Skin of body (tissue), 2 donors: ENCODE measurements around the gene PARP14. TPM values are rescaled to one million over a fixed set of nuclear protein-coding genes. Genes with fewer than 3 reads are reported as not detected.
"Not testable (repeated sequence)": the region's sequence is repeated elsewhere in the genome, so short reads cannot be mapped to it uniquely, and the experiment has no call there.

Experiments
- DNase-seq: peaks from one replicate; lab custom pipeline; 2025; lab: John Stamatoyannopoulos, UW
- total RNA-seq: library from RNA; depleted of rRNA; stranded (reverse); fragments of >200 nt; gene quantifications from one replicate; pipeline ENCODE4 v1.2.3, GENCODE V29; 2014

Gene PARP14
- total RNA-seq, 1 donor from 2014 or later = 24.6 TPM

DNA sequence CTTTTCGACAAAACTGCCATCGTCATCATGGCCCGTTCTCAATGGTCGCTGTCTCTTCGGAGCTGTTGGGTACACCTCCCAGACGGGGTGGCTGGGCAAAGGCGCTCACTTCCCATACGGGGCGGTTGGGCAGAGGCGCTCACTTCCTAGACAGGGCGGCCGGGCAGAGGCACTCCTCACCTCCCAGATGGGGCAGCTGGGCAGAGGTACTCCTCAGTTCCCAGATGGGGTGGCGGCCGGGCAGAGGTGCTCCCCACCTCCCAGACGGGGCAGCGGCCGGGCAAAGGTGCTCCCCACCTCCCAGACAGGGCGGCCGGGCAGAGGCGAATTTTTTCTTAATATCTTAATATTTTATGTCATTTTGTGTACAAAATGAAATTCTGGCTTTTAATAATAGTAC, 44.5 kb downstream of the PARP14 start:
- no peak for DNase-seq

DNA sequence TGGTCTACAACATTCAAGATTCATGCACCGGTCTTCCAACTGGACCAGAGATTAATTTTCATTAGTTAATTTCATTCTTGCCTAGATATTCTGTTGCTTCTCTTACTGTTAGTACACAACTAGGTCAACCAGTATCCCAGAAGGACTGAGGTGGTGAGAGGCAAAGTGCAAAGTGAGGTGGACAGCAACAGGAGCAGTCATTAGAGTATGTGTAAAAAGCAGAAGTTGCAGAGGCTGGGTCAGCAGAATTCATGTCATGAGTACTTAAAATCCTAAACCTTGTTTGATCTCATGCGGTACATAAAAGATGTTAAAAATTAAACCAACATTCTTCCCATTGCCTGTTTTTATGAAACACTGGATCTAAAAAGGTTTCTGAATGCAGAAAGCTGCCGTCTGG, 46.7 kb downstream of the PARP14 start:
- no peak for DNase-seq

- no peak for DNase-seq
Observed at GRCh38 chr3:122727766-122728165, 47.1 kb downstream of the PARP14 start.

DNA sequence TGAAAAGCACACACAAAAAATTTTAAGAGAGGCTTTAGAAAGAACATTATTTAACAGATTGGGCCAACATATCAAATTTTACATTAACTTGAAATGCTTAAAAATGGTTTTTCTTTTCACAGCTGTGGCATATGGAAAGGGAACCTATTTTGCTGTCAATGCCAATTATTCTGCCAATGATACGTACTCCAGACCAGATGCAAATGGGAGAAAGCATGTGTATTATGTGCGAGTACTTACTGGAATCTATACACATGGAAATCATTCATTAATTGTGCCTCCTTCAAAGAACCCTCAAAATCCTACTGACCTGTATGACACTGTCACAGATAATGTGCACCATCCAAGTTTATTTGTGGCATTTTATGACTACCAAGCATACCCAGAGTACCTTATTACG, 47.5 kb downstream of the PARP14 start:
- DNase-seq = no peak

- DNase-seq = no peak
Observed at GRCh38 chr3:122728756-122729514, 48.3 kb downstream of the PARP14 start.

DNA sequence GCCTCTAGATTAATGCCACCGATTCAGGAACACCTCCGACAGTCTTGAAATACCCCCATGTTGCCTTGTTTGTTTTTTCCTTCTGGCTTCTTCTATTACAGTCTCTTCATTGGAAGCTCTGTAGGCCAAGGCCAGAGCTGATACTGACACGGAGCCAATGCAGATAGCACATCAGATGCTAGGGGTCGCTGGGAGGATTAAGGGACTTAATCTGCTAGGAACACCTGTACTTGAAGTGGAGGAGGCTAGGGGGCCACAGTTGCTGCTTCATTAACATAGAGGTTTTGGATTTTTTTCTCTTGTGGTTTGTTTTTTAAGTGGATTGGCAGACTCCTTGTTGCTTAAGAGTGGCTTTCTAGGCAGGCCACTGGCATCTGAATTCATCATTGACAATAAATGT, 49.6 kb downstream of the PARP14 start:
- DNase-seq = no peak

DNA sequence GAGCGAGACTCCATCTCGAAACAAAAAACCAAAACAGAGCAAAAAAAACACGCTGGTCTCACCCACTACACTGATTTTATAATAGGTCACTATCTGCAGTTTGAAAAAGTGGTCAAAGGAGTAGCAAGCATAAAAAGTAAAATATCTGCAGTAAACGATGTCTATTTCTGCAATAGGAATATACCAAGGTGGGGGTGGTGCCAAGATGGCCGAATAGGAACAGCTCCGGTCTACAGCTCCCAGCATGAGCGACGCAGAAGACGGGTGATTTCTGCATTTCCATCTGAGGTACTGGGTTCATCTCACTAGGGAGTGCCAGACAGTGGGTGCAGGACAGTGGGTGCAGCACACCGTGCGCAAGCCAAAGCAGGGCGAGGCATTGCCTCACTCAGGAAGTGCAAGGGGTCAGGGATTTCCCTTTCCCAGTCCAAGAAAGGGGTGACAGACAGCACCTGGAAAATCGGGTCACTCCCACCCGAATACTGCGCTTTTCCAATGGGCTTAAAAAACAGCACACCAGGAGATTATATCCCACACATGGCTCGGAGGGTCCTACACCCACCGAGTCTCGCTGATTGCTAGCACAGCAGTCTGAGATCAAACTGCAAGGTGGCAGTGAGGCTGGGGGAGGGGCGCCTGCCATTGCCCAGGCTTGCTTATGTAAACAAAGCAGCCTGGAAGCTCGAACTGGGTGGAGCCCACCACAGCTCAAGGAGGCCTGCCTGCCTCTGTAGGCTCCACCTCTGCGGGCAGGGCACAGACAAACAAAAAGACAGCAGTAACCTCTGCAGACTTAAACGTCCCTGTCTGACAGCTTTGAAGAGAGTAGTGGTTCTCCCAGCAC, 52.3 kb downstream of the PARP14 start:
- not testable (repeated sequence) for DNase-seq

DNA sequence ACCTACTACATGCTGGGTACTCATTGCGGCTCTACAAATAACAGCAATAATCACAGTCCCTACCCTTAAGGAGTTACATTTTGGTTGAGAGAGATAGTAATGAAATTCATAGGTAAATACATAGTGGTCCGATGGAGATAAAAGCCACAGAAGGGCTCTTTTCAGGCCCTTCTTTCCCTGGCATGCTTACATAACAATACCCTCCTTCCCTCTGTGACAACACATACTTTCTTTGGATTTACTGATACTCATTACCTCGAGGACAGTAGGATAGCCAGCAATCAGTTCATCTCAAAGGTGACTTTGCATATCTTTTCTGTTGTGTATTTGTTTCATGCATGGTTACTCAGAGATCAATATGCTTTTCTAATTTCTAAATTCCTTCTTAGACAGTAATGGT, 58.5 kb downstream of the PARP14 start:
- no peak for DNase-seq

DNA sequence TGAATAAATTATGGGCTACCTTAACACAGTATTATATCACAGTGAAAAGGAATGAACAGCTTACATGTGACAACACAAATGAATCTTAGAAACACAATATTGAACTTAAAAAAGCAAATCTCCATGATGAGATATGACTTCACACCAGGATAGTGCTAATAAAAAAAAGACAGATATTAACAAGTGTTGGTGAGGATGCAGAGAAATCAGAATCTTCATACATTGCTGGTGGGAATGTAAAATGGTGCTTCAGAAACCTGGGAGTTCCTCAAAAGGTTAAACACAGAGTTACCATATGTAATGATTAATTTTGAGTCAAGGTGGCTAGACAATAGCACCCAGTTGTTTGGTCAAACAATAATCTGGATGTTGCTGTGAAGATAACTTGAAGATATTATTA, 61.6 kb downstream of the PARP14 start:
- DNase-seq = no peak

- no peak for DNase-seq
Observed at GRCh38 chr3:122743581-122744120, 63.0 kb downstream of the PARP14 start.

DNA sequence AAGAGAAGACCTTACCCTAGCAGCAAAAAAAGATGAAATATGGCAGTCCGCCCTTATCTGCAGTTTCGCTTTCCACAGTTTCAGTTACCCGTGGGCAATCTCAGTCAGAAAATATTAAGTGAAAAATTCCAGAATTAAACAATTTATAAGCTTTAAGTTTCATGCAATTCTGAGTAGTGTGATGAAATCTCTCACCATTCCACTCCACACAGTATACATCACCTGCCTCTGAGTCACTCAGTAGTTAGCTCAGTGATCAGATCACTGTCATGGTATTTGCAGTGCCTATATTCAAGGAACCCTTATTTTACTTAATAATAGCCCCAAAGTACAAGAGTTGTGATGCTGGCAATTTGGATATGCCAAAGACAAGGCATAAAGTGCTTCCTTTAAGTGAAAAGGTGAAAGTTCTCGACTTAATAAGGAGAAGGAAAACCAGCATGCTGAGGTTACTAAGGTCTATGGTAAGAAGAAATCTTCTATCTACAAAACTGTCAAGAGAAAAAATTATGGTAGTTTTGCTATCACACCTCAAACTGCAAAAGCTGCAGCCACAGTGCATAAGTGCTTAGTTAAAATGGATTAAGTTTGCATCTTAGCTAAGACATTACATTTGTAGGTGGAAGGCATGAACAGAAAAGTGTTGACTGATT, 64.9 kb downstream of the PARP14 start:
- DNase-seq = no peak

DNA sequence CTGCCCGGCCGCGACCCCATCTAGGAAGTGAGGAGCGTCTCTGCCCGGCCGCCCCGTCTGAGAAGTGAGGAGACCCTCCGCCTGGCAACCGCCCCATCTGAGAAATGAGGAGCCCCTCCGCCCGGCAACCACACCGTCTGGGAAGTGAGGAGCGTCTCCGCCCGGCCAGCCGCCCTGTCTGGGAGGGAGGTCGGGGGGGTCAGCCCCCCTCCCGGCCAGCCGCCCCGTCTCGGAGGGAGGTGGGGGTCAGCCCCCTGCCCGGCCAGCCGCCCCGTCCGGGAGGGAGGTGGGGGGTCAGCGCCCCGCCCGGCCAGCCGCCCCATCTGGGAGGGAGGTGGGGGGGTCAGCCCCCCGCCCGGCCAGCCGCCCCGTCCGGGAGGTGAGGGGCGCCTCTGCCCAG, 66.7 kb downstream of the PARP14 start:
- not testable (repeated sequence) for DNase-seq

DNA sequence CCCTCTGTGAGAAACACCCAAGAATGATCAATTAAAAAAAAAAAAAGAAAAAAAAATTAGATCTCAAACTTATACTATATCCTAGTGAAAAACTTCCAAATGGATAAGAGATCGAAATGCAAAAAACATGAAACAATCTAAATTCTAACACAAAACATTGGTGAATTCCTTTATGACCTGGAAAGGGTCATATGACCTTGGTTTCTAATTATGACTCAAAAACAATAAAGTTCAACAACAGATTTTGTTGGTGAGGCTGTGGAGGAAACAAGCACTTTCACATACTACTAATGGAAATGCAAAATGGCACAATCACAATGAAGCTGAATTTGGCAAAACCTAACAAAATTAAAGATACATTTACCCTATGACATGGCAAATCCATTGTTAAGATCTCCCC, 67.7 kb downstream of the PARP14 start:
- no peak for DNase-seq

DNA sequence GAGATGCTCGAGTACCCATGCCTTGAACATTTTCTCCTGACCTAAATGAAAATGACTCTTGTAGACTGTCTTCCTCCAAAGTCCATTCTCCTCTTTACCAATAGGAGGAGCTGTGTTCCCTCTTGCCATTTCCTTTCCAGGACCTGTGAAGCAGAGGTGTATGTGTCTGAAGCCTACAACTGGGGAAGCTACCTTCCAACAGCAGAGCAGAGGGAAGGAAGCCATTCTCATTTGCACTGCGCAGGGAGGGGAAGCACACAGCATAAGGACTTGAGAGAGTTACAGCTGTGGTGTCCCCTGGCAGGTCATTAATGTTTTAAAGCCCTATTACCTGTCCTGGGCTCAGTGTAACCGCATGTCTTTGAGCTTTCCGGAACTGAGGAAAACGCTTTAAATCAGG, 74.3 kb downstream of the PARP14 start:
- no peak for DNase-seq

DNA sequence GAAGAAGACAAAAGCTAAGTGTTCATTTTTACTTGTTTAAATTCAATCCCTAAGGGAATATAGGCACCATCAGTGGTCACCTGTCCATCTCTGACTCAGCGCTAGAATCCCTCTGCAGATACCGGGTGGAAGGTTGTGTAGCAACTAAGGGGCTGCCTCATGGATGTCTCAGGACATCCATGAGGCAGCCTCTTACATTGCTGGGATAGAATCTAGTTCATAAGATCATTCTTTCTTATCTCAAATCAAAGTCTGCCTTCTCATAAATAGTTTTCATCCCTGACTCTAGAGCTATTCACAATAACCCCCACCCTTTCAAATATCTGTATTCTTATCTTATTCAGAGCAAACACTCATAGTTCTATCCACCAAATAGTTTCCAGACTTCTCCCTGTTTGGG, 74.9 kb downstream of the PARP14 start:
- DNase-seq = no peak

- DNase-seq = no peak
Observed at GRCh38 chr3:122758877-122759560, 78.4 kb downstream of the PARP14 start.

DNA sequence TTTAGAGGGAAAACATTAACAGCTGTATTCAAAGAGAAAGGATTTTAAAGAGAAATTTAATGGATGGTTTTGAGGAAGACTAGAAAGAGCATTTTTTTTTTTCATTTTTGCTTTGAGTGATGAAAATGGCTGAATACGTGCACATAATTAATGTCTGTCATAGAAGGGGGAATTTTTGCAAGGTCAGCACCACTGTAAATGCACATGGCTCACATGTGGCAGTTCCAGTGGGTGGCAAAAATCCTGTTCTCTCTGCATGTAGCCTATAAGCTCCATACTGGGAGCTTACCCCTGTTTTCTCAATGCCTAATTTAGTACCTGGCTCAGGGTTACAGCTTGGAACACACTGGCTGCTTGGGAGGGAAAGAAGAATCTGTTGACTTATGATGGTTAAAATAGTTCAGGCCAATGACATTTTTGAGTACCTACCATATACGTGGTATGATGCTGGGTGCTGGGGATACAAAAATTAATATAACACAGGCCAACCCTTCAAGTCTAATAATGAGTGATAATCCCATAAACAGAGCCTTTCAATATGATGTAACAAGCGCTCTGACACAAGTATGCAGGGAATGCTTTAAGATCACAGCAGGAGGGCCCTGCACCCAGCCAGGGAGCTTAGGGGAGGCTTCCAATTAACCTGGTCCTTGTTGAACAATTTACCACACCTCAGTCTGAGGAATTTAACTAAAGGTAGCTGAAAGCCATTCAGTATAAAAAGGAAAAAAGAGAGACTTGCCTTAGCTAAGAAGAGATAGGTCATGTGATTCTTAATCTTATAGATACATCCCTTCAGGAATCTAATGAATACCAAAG, 80.0 kb downstream of the PARP14 start:
- DNase-seq = no peak

- DNase-seq = no peak
Observed at GRCh38 chr3:122766430-122766829, 85.8 kb downstream of the PARP14 start.

DNA sequence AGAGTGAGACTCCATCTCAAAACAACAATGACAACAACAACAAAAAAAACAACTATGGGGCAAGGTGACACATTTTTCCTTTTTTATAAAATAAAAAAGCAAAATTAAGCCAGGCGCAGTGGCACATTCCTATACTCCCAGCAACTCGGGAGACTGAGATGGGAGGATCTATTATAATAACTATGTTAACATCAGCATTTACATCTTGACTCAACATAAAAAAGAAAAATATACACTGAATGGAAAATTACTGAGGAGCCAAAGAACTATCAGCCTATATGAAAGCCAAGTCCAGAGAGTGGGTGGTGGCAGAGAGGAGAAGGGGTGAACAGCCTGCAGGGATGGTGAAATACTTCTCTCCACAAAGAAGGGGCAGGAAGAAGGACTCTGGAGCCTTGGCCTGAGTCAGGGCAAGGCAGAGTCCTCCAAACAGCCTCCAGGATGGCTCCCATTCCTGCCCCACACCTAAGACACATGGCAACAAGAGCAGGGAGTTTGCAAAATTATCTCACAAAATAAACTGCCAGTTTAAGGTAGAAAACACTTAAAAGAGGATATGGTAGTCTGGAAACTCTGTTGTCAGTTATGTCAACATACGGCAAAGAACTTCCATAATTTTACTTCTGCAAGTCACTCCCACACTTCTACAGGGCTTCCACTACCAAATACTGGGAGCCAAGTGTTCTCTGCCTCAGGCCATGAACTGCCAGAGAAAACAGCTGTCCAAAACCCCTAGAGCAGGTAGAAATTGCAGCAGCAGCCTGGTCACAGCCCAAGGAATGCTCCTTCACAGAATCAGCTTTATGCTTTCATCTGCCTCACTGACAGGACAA, 87.1 kb downstream of the PARP14 start:
- DNase-seq = no peak
